Activated naive CD4-positive, alpha-beta T cell treated with anti-CD3 and anti-CD28 coated beads for 36 hours (primary cell): ENCODE data around the gene AKAP14. TPM values are rescaled to one million over a fixed set of nuclear protein-coding genes. Genes with fewer than 3 reads are reported as not detected.
A peak's percentile ranks its signal among the peaks of the same experiment; 100 is the strongest.

Experiments used
- CTCF ChIA-PET: fragments of 350-600 bp; sonication (Branson Sonifier 250); formaldehyde crosslinking; loops from one replicate; lab custom pipeline; 2021; ENCODE audit warnings: antibody characterized with exemption; lab: Charles Lee
- DNase-seq: peaks from one replicate; pipeline ENCODE4 v3.0.0-alpha.2; 2020
- H3K27ac Mint-ChIP-seq: one replicate; pipeline ENCODE4 v1.8.0; 2021; ENCODE audit warnings: mild to moderate bottlenecking, mixed read lengths
- H3K27me3 Mint-ChIP-seq: one replicate; pipeline ENCODE4 v1.8.0; 2021; ENCODE audit warnings: low read depth, mixed read lengths
- H3K36me3 Mint-ChIP-seq: one replicate; pipeline ENCODE4 v1.8.0; 2021; ENCODE audit warnings: low read depth, mixed read lengths
- H3K4me1 Mint-ChIP-seq: one replicate; pipeline ENCODE4 v1.8.0; 2021; ENCODE audit warnings: low read depth, mixed read lengths
- H3K4me3 Mint-ChIP-seq: one replicate; pipeline ENCODE4 v1.8.0; 2021; ENCODE audit warnings: mild to moderate bottlenecking, moderate library complexity, mixed read lengths
- H3K9me3 Mint-ChIP-seq: one replicate; pipeline ENCODE4 v1.8.0; 2021; ENCODE audit warnings: mixed read lengths
- intact Hi-C: fragments of 100-400 bp; cut with micrococcal nuclease; formaldehyde crosslinking; loops from one replicate; pipeline ENCODE4 v1.15.1; 2023
- total RNA-seq, 2 experiments: library from RNA; stranded (reverse); gene quantifications; one replicate each; pipeline ENCODE4 v1.2.3, GENCODE V29; 2021

AKAP14 gene
- not detected for total RNA-seq

GRCh38 chrX:119895843-119896326, at the start of gene AKAP14:
AKAP14 (plus strand) TSS chrX:119895893; CDS start chrX:119903224, 7,331 bp downstream.
- Mint-ChIP-seq H3K36me3 (no peaks in the 10 kb centered on the region), H3K27me3 (no peaks in the 10 kb centered on the region), H3K9me3 (no peaks in the 10 kb centered on the region), H3K4me1 (peaks cover 2% of the 10 kb centered on the region), H3K27ac (no peak within 1 kb of the TSS), H3K4me3 (no peak within 1 kb of the TSS)
- intact Hi-C loops, result no loop called here
- no peak for DNase-seq
- CTCF ChIA-PET, result interaction anchor here (0.8 kb wide), 1 partner anchor 8 kb away, joined by 3 read pairs; no protein-coding TSS in a partner anchor

GRCh38 chrX:119852382-119853353, 43.0 kb upstream of the AKAP14 start, which contains the start of gene UPF3B:
UPF3B (minus strand) TSS chrX:119852963; CDS start chrX:119852928, 35 bp downstream.
- peaks cover 11% of the 10 kb centered on the region for H3K36me3 Mint-ChIP-seq
- no peaks in the 10 kb centered on the region for H3K27me3 Mint-ChIP-seq
- intact Hi-C loops, result loop anchor here (1.0 to 5.0 kb wide), 10 partner anchors 19 to 383 kb away; partner anchors contain the start of genes NDUFA1, NKAP, NKRF and RNF113A
- peak within 1 kb of the TSS; percentile 97 for H3K27ac Mint-ChIP-seq
- peaks cover 8% of the 10 kb centered on the region for H3K4me1 Mint-ChIP-seq
- H3K4me3 Mint-ChIP-seq, result peak within 1 kb of the TSS; percentile 98
- CTCF ChIA-PET, result interaction anchor here (0.6 to 1.6 kb wide), 4 partner anchors 17 to 64 kb away, joined by 3 to 4 read pairs (median 4); partner anchors contain the start of gene RPL39
- DNase-seq, result peak; percentile 97
- no peaks in the 10 kb centered on the region for H3K9me3 Mint-ChIP-seq

- CTCF ChIA-PET, result interaction anchor here (0.6 to 1.6 kb wide), 3 partner anchors 17 to 64 kb away, joined by 3 to 4 read pairs (median 4); partner anchors contain the start of gene RPL39
- H3K27me3 Mint-ChIP-seq, result no peaks in the 10 kb centered on the region
Measured at GRCh38 chrX:119853444-119853843, 42.2 kb upstream of the AKAP14 start.

GRCh38 chrX:119870626-119871131, 25.0 kb upstream of the AKAP14 start:
- Mint-ChIP-seq H3K27me3 (no peaks in the 10 kb centered on the region), H3K36me3 (peaks cover 8% of the 10 kb centered on the region), H3K27ac (peak overlapping the region; percentile 98), H3K4me1 (peaks cover 10% of the 10 kb centered on the region), H3K9me3 (no peaks in the 10 kb centered on the region), H3K4me3 (peak overlapping the region; percentile 97)
- CTCF ChIA-PET, result interaction anchor here (1.0 to 1.2 kb wide), 5 partner anchors 12 to 85 kb away, joined by 3 to 4 read pairs (median 3); partner anchors contain the start of genes RPL39 and UPF3B
- intact Hi-C loops, result loop anchor here (1.0 to 10.0 kb wide), 12 partner anchors 10 to 692 kb away; partner anchors contain the start of genes CUL4B, NKAP, NKRF and PGRMC1
- peak; percentile 51 for DNase-seq

More at GRCh38 chrX:119853444-119853843, 42.2 kb upstream of the AKAP14 start:
- Mint-ChIP-seq H3K9me3 (no peaks in the 10 kb centered on the region), H3K4me3 (peak overlapping the region; percentile 98), H3K27ac (no peak overlapping the region), H3K4me1 (peaks cover 8% of the 10 kb centered on the region), H3K36me3 (peaks cover 8% of the 10 kb centered on the region)
- intact Hi-C loops, result loop anchor here (1.0 to 5.0 kb wide), 9 partner anchors 18 to 384 kb away; partner anchors contain the start of genes NDUFA1, NKAP, NKRF and RNF113A
- no peak for DNase-seq

GRCh38 chrX:119871245-119871598, 24.5 kb upstream of the AKAP14 start:
- no peaks in the 10 kb centered on the region for H3K9me3 Mint-ChIP-seq
- no peak for DNase-seq
- peak overlapping the region; percentile 98 for H3K27ac Mint-ChIP-seq
- no peaks in the 10 kb centered on the region for H3K27me3 Mint-ChIP-seq
- H3K36me3 Mint-ChIP-seq, result peaks cover 9% of the 10 kb centered on the region
- H3K4me1 Mint-ChIP-seq, result peaks cover 13% of the 10 kb centered on the region
- peak overlapping the region; percentile 97 for H3K4me3 Mint-ChIP-seq
- intact Hi-C loops, result loop anchor here (1.0 to 10.0 kb wide), 12 partner anchors 9 to 691 kb away; partner anchors contain the start of genes CUL4B, NKAP, NKRF and PGRMC1
- CTCF ChIA-PET, result interaction anchor here (1.0 to 1.2 kb wide), 4 partner anchors 11 to 86 kb away, joined by 3 to 4 read pairs (median 3); partner anchors contain the start of gene RPL39

GRCh38 chrX:119871599-119872395, 23.9 kb upstream of the AKAP14 start, which contains the start of the genes NDUFA1 and RNF113A:
NDUFA1 (plus strand) TSS chrX:119871832; CDS start chrX:119871912, 80 bp downstream.
RNF113A (minus strand) TSS chrX:119871733; CDS start chrX:119871613, 120 bp downstream.
- Mint-ChIP-seq H3K27me3 (no peaks in the 10 kb centered on the region), H3K4me1 (peaks cover 13% of the 10 kb centered on the region), H3K9me3 (no peaks in the 10 kb centered on the region), H3K27ac (peak within 1 kb of the TSS; percentile 98), H3K36me3 (peaks cover 9% of the 10 kb centered on the region), H3K4me3 (peak within 1 kb of the TSS; percentile 97)
- intact Hi-C loops, result loop anchor here (1.0 to 10.0 kb wide), 12 partner anchors 9 to 691 kb away; partner anchors contain the start of genes CUL4B, NKAP, NKRF and PGRMC1
- CTCF ChIA-PET, result interaction anchor here (1.0 kb wide), 1 partner anchor 87 kb away, joined by 3 read pairs; no protein-coding TSS in a partner anchor
- DNase-seq, result peak; percentile 86

GRCh38 chrX:119878740-119879139, 17.0 kb upstream of the AKAP14 start:
- H3K4me1 Mint-ChIP-seq, result peaks cover 16% of the 10 kb centered on the region
- H3K27ac Mint-ChIP-seq, result no peak overlapping the region
- no peaks in the 10 kb centered on the region for H3K27me3 Mint-ChIP-seq
- no peak for DNase-seq
- H3K4me3 Mint-ChIP-seq, result no peak overlapping the region
- H3K9me3 Mint-ChIP-seq, result no peaks in the 10 kb centered on the region
- peaks cover 3% of the 10 kb centered on the region for H3K36me3 Mint-ChIP-seq
- intact Hi-C loops, result loop anchor here (10.0 kb wide), 2 partner anchors 274 to 644 kb away; partner anchors contain the start of genes NKRF and PGRMC1
- CTCF ChIA-PET, result interaction anchor here (0.6 to 1.8 kb wide), 3 partner anchors 8 to 93 kb away, joined by 3 to 12 read pairs (median 3); no protein-coding TSS in a partner anchor

GRCh38 chrX:119880076-119880475, 15.6 kb upstream of the AKAP14 start:
- CTCF ChIA-PET, result interaction anchor here (0.6 to 0.9 kb wide), 3 partner anchors 12 to 151 kb away, joined by 3 to 4 read pairs (median 4); no protein-coding TSS in a partner anchor
- intact Hi-C loops, result loop anchor here (1.0 kb wide), 2 partner anchors 9 to 89 kb away; partner anchors contain the start of genes NDUFA1, RNF113A and RPL39
- Mint-ChIP-seq H3K4me1 (peaks cover 15% of the 10 kb centered on the region), H3K36me3 (peaks cover 3% of the 10 kb centered on the region), H3K9me3 (no peaks in the 10 kb centered on the region), H3K27ac (no peak overlapping the region), H3K27me3 (no peaks in the 10 kb centered on the region), H3K4me3 (no peak overlapping the region)
- DNase-seq, result peak; percentile 39

GRCh38 chrX:119880552-119881437, 14.9 kb upstream of the AKAP14 start:
- intact Hi-C loops, result loop anchor here (1.0 kb wide), 4 partner anchors 9 to 364 kb away; partner anchors contain the start of genes NDUFA1, RNF113A and RPL39
- Mint-ChIP-seq H3K9me3 (no peaks in the 10 kb centered on the region), H3K4me1 (peaks cover 15% of the 10 kb centered on the region), H3K36me3 (peaks cover 3% of the 10 kb centered on the region), H3K27ac (no peak overlapping the region), H3K4me3 (no peak overlapping the region), H3K27me3 (no peaks in the 10 kb centered on the region)
- peak; percentile 41 for DNase-seq
- CTCF ChIA-PET, result interaction anchor here (0.6 to 1.6 kb wide), 3 partner anchors 11 to 122 kb away, joined by 3 to 5 read pairs (median 4); partner anchors contain the start of gene SOWAHD
